RWPE2 (cell line): ENCODE measurements around the gene COQ8A.

Source experiments
- ATAC-seq: fragments of 200-7000 bp; cut with Tn5 transposase; 3 replicates; pipeline ENCODE4 v1.9.1; 2021; ENCODE audit warnings: low read depth
- DNase-seq: peaks from one replicate; pipeline ENCODE4 v3.0.0-alpha.2; 2020; ENCODE audit warnings: low spot score
- H3K27ac ChIP-seq: fragments of 450-650 bp; 2 replicates; pipeline ENCODE4 v1.5.1; 2017; ENCODE audit warnings: mild to moderate bottlenecking; ENCODE audit not compliant: poor library complexity, severe bottlenecking
- H3K27me3 ChIP-seq: fragments of 250-450 bp; sonication (Bioruptor Pico); 2 replicates; pipeline ENCODE4 v1.5.1; 2021; ENCODE audit warnings: mild to moderate bottlenecking, moderate library complexity; ENCODE audit not compliant: insufficient read depth, poor library complexity, severe bottlenecking
- H3K36me3 ChIP-seq: fragments of 250-450 bp; sonication (Bioruptor Pico); 2 replicates; pipeline ENCODE4 v1.5.1; 2020; ENCODE audit warnings: low read depth, mild to moderate bottlenecking, moderate library complexity
- H3K4me1 ChIP-seq: fragments of 250-450 bp; sonication (Bioruptor Pico); 2 replicates; pipeline ENCODE4 v1.5.1; 2021; ENCODE audit warnings: mild to moderate bottlenecking, moderate library complexity; ENCODE audit not compliant: insufficient read depth, poor library complexity, severe bottlenecking
- H3K4me3 ChIP-seq: fragments of 250-450 bp; sonication (Bioruptor Pico); 2 replicates; pipeline ENCODE4 v1.5.1; 2021; ENCODE audit warnings: mild to moderate bottlenecking, moderate library complexity; ENCODE audit not compliant: severe bottlenecking
- H3K9me3 ChIP-seq: fragments of 250-450 bp; sonication (Bioruptor Pico); 2 replicates; pipeline ENCODE4 v1.5.1; 2021; ENCODE audit warnings: mild to moderate bottlenecking, moderate library complexity; ENCODE audit not compliant: severe bottlenecking
- TF ChIP-seq, protein P1 (sequence below): fragments of 450-650 bp; IDR thresholded peaks from one replicate; pipeline ENCODE4 v1.5.1; 2017; ENCODE audit warnings: mild to moderate bottlenecking, moderate library complexity; ENCODE audit not compliant: poor library complexity, severe bottlenecking

COQ8A gene

DNA sequence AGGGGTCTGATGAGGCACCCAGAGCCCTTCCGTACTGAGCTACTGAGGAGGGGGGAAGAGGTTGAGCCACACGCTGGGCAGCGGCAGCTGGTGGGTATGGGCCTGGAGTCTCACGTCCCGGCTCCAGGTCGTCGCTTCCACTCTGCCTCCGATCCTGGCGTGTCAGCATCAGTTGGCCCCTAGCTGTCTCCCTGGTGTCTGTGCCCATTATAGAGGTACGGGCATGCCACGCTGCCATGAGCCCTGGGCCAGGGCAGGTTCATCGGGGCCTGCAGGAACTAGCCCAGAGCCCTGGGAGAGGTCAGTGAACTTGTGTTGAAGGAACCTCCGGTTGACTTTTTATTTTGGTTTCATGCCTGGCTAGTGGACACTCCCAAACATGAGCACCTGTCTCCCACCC lies 18.2 kb downstream of the COQ8A start:
- DNase-seq, result no peak
- H3K9me3 ChIP-seq, result no peaks in the 10 kb centered on the region
- no peaks in the 10 kb centered on the region for H3K36me3 ChIP-seq
- TF ChIP-seq, protein P1, sequence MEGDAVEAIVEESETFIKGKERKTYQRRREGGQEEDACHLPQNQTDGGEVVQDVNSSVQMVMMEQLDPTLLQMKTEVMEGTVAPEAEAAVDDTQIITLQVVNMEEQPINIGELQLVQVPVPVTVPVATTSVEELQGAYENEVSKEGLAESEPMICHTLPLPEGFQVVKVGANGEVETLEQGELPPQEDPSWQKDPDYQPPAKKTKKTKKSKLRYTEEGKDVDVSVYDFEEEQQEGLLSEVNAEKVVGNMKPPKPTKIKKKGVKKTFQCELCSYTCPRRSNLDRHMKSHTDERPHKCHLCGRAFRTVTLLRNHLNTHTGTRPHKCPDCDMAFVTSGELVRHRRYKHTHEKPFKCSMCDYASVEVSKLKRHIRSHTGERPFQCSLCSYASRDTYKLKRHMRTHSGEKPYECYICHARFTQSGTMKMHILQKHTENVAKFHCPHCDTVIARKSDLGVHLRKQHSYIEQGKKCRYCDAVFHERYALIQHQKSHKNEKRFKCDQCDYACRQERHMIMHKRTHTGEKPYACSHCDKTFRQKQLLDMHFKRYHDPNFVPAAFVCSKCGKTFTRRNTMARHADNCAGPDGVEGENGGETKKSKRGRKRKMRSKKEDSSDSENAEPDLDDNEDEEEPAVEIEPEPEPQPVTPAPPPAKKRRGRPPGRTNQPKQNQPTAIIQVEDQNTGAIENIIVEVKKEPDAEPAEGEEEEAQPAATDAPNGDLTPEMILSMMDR, result no peak
- H3K4me3 ChIP-seq, result no peak overlapping the region
- no peak for ATAC-seq
- no peak overlapping the region for H3K27ac ChIP-seq
- H3K4me1 ChIP-seq, result no peaks in the 10 kb centered on the region
- no peaks in the 10 kb centered on the region for H3K27me3 ChIP-seq

GRCh38 chr1:226960256-226960655 lies 20.2 kb downstream of the COQ8A start:
- DNase-seq (no peak), ATAC-seq (no peak)
- Histone ChIP-seq H3K9me3 (no peaks in the 10 kb centered on the region), H3K36me3 (no peaks in the 10 kb centered on the region), H3K27me3 (no peaks in the 10 kb centered on the region), H3K4me1 (no peaks in the 10 kb centered on the region), H3K27ac (no peak overlapping the region), H3K4me3 (no peak overlapping the region)
- TF ChIP-seq, protein P1, result no peak

DNA sequence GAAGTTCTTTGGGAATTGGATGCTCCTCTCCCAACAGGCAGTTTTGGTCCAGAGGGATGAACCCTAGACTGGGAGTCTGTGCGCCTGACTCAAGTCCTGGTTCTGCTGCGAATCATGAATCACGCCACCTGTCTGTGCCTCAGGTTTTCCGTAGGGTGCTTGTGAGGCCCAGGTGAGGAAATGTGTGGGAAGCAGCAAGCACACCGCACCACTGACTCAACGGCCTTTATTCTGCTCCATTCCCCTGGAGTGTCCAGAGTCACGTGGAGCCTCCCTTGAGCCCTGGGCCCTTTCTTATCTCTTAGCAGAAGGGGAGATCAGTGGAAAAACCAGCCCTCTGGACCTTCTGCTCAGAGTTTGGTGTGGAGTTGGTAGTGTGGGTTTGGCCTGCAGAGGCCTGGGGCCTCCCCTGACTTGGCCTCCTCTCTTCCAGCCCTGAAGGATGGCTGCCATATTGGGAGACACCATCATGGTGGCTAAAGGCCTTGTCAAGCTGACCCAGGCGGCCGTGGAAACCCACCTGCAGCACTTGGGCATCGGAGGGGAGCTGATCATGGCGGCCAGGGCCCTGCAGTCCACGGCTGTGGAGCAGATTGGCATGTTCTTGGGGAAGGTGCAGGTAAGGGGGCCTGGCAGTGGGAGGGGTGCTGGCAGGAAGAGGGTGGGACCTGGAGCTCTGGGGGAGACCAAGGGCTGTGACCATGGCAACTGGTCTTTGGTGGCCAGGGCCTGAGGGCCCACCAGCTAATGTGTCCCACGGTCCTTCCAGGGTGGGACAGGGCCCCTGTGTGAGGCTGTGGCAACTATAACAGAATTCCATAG lies 21.1 kb downstream of the COQ8A start:
- no peak for DNase-seq
- H3K4me3 ChIP-seq, result no peak overlapping the region
- H3K36me3 ChIP-seq, result no peaks in the 10 kb centered on the region
- H3K27me3 ChIP-seq, result no peaks in the 10 kb centered on the region
- no peaks in the 10 kb centered on the region for H3K9me3 ChIP-seq
- TF ChIP-seq, protein P1, result no peak
- H3K27ac ChIP-seq, result no peak overlapping the region
- no peaks in the 10 kb centered on the region for H3K4me1 ChIP-seq
- ATAC-seq, result no peak

DNA sequence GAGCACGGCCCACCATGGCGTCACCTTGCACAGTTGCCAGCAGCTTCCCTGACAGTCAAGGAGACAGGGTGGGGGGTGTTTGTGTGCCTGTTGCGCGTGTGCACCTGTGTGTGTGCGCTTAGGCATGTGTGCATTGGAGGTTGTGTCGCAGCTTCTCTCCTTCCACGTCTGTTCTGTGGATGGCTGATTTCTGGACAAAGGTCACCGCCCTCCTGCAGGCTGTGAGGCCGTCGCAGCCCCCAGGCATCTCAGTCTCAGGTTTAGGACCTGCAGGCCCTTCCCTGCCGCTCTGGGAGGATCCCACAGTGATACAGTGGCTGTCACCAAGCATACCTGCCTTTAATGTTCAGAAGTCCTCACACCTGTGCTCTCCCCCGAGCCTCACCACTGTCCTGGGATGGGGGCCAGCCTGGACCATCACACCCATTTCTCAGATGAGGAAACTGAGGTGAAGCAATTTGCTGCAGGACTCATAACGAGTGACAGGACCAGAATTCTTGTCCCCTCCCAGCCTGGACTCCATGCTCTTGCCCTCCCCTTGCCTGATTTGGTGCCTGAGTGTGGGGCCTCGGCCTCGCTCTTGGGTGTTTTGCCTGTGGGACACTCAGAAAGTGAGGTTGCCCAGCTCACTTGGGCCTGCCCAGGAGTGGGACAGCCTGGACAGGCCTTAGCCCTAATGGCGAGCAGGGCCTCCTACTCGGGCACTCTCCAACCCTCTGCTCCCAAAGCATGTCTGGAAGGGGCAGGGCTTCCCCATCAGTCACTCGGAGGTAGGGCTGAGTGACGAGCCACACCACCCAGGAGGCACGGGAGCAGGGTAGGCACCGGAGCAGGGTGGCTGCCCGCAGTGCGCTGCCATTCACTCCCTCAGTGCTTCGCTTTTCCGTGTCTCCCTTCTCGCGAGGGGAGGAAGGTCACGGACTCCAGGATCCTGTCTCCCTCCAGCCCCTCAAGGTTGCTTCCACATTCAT lies 22.6 kb downstream of the COQ8A start:
- DNase-seq (no peak), ATAC-seq (no peak)
- TF ChIP-seq, protein P1, result no peak
- Histone ChIP-seq H3K4me1 (no peaks in the 10 kb centered on the region), H3K27ac (no peak overlapping the region), H3K9me3 (no peaks in the 10 kb centered on the region), H3K4me3 (no peak overlapping the region), H3K27me3 (no peaks in the 10 kb centered on the region), H3K36me3 (no peaks in the 10 kb centered on the region)
